Choroid plexus epithelial cell (primary cell): ENCODE results near the gene RSPO3.

Experiments
- DNase-seq: peaks from one replicate; pipeline ENCODE4 v3.0.0-alpha.2; 2010; ENCODE audit warnings: low read depth
- H3K4me3 ChIP-seq: 2 replicates; pipeline ENCODE4 v1.5.1; 2011; ENCODE audit warnings: low read depth, mild to moderate bottlenecking, control low read depth, low read length, moderate library complexity
- TF ChIP-seq, protein P1 (sequence below): conservative IDR thresholded peaks from 2 replicates; pipeline ENCODE4 v1.5.1; 2011; ENCODE audit warnings: low read depth, mild to moderate bottlenecking, control low read depth, inconsistent platforms, low read length, moderate library complexity

RSPO3 gene

GRCh38 chr6:127079681-127080080 lies 38.8 kb upstream of the RSPO3 start:
- TF ChIP-seq, protein P1, sequence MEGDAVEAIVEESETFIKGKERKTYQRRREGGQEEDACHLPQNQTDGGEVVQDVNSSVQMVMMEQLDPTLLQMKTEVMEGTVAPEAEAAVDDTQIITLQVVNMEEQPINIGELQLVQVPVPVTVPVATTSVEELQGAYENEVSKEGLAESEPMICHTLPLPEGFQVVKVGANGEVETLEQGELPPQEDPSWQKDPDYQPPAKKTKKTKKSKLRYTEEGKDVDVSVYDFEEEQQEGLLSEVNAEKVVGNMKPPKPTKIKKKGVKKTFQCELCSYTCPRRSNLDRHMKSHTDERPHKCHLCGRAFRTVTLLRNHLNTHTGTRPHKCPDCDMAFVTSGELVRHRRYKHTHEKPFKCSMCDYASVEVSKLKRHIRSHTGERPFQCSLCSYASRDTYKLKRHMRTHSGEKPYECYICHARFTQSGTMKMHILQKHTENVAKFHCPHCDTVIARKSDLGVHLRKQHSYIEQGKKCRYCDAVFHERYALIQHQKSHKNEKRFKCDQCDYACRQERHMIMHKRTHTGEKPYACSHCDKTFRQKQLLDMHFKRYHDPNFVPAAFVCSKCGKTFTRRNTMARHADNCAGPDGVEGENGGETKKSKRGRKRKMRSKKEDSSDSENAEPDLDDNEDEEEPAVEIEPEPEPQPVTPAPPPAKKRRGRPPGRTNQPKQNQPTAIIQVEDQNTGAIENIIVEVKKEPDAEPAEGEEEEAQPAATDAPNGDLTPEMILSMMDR = no peak
- DNase-seq = no peak
- H3K4me3 ChIP-seq = no peak overlapping the region

GRCh38 chr6:127080081-127080480 lies 38.4 kb upstream of the RSPO3 start:
- TF ChIP-seq, protein P1 = no peak
- no peak for DNase-seq
- no peak overlapping the region for H3K4me3 ChIP-seq

DNA sequence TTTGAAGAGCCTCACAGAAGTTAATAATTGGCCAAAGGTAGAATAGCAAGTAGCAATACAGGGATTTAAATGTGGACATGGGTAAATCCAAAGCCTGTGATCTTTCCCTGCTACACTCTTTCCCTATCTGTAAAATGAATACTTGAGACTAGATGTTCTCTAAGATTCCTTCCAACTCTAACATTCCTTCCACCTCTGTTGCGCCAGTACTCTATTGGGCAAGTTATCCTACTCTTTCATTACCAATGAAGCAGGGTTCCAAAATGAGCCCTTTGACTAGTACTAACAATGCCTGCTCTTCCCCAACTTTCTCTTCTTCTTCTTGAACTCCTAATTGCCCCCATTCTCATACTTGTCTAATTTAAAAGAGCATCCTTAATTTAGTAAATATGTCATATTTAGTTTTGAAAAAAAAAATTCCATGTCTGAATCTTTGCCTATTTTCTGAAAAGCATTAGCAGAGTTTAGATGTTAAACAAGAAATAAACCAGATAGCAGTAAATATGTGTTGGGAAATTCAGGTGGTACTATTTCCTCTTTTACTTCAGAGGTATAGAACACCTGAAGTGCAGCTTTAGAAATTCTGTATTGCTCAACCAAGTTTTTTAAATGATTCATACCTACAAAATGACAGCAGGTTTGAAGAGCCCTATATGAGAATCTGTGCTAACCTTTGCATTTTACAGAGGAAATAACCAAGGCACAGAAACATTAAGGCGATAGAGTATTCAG lies 35.1 kb upstream of the RSPO3 start:
- DNase-seq = no peak
- TF ChIP-seq, protein P1 = no peak
- no peak overlapping the region for H3K4me3 ChIP-seq

GRCh38 chr6:127083963-127084310 lies 34.5 kb upstream of the RSPO3 start:
- DNase-seq = no peak
- no peak overlapping the region for H3K4me3 ChIP-seq
- TF ChIP-seq, protein P1 = no peak

GRCh38 chr6:127085181-127085580 lies 33.3 kb upstream of the RSPO3 start:
- TF ChIP-seq, protein P1 = no peak
- no peak overlapping the region for H3K4me3 ChIP-seq
- DNase-seq = no peak

GRCh38 chr6:127090051-127090450 lies 28.4 kb upstream of the RSPO3 start:
- TF ChIP-seq, protein P1 = no peak
- H3K4me3 ChIP-seq = no peak overlapping the region
- no peak for DNase-seq

DNA sequence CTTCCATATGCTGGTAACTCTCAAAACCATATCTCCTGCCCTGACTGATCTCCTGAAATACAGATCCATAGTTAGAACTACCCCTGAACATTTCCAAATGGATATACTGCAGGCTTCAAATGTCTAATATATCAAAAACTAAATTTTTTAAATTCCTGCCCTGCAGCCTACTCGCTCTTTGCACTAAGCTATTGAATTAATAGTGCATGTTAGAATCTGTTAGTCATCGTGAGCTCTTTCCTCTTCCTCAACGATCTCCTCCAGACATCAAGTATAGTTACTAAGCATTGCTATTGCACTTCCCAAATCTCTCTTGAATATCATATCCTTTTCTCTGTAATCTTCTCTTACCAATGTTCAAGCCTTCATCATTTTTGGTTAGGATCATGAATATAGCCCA lies 26.0 kb upstream of the RSPO3 start:
- TF ChIP-seq, protein P1 = no peak

More for the DNA sequence above, 26.0 kb upstream of the RSPO3 start:
- no peak for DNase-seq
- H3K4me3 ChIP-seq = no peak overlapping the region
